Activated CD8-positive, alpha-beta memory T cell treated with anti-CD3 and anti-CD28 coated beads for 36 hours (primary cell): ENCODE data around the gene TMEM130. TPM values are rescaled to one million over a fixed set of nuclear protein-coding genes. Genes with fewer than 3 reads are reported as not detected.

ENCODE experiments used
- CTCF ChIA-PET: fragments of 350-600 bp; sonication (Branson Sonifier 250); formaldehyde crosslinking; loops from one replicate; lab custom pipeline; 2021; ENCODE audit warnings: antibody characterized with exemption; lab: Charles Lee
- POLR2A ChIA-PET: fragments of 350-600 bp; sonication (Branson Sonifier 250); formaldehyde crosslinking; loops from one replicate; lab custom pipeline; 2021; ENCODE audit warnings: antibody characterized with exemption; lab: Charles Lee
- total RNA-seq, 2 experiments: library from RNA; stranded (reverse); gene quantifications; one replicate each; pipeline ENCODE4 v1.2.3, GENCODE V29; 2021

The TMEM130 gene
- total RNA-seq, 2 experiments from 2014 or later, result not detected

GRCh38 chr7:98826811-98827231 lies 43.0 kb downstream of the TMEM130 start:
- ChIA-PET POLR2A (no interaction called here), CTCF (no interaction called here)

- POLR2A ChIA-PET, result no interaction called here
- CTCF ChIA-PET, result no interaction called here
Measured at GRCh38 chr7:98826387-98826786, 43.4 kb downstream of the TMEM130 start.

DNA sequence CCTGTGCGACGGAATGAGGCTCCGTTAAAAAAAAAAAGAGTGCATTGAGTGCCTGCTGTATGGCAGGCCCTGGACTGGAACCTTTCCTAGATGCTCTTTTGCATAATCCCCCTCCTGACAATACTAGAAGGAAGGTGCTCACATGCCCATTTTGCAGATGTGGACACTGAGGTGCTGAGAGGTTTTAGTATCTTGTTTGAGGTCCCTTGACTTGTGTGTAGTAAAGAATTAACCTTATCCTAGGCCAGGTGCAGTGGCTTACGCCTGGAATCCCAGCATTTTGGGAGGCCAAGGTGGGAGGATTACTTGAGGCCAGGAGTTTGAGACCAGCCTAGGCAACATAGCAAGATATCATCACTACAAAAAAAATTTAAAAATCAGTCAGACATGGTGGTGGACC lies 46.6 kb downstream of the TMEM130 start:
- POLR2A ChIA-PET, result no interaction called here
- CTCF ChIA-PET, result no interaction called here

- POLR2A ChIA-PET, result no interaction called here
- CTCF ChIA-PET, result no interaction called here
Measured at GRCh38 chr7:98821348-98821747, 48.5 kb downstream of the TMEM130 start.

GRCh38 chr7:98816967-98817710 lies 52.7 kb downstream of the TMEM130 start:
- CTCF ChIA-PET, result no interaction called here
- POLR2A ChIA-PET, result no interaction called here

GRCh38 chr7:98816241-98816640 lies 53.6 kb downstream of the TMEM130 start:
- ChIA-PET POLR2A (no interaction called here), CTCF (no interaction called here)

GRCh38 chr7:98815313-98815712 lies 54.5 kb downstream of the TMEM130 start:
- CTCF ChIA-PET, result no interaction called here
- POLR2A ChIA-PET, result no interaction called here

GRCh38 chr7:98811299-98811698 lies 58.5 kb downstream of the TMEM130 start:
- CTCF ChIA-PET, result no interaction called here
- POLR2A ChIA-PET, result no interaction called here

- ChIA-PET CTCF (interaction anchor here (0.5 to 2.2 kb wide), 3 partner anchors 14 to 304 kb away, joined by 3 to 4 read pairs (median 4); no protein-coding TSS in a partner anchor), POLR2A (no interaction called here)
Measured at GRCh38 chr7:98810153-98810802, 59.5 kb downstream of the TMEM130 start.

GRCh38 chr7:98808751-98809460 lies 60.9 kb downstream of the TMEM130 start:
- ChIA-PET POLR2A (interaction anchor here (0.6 kb wide), 1 partner anchor 9 kb away, joined by 5 read pairs; no protein-coding TSS in a partner anchor), CTCF (interaction anchor here (2.2 kb wide), 1 partner anchor 12 kb away, joined by 4 read pairs; no protein-coding TSS in a partner anchor)

GRCh38 chr7:98807068-98808048 lies 62.5 kb downstream of the TMEM130 start:
- ChIA-PET CTCF (no interaction called here), POLR2A (no interaction called here)

DNA sequence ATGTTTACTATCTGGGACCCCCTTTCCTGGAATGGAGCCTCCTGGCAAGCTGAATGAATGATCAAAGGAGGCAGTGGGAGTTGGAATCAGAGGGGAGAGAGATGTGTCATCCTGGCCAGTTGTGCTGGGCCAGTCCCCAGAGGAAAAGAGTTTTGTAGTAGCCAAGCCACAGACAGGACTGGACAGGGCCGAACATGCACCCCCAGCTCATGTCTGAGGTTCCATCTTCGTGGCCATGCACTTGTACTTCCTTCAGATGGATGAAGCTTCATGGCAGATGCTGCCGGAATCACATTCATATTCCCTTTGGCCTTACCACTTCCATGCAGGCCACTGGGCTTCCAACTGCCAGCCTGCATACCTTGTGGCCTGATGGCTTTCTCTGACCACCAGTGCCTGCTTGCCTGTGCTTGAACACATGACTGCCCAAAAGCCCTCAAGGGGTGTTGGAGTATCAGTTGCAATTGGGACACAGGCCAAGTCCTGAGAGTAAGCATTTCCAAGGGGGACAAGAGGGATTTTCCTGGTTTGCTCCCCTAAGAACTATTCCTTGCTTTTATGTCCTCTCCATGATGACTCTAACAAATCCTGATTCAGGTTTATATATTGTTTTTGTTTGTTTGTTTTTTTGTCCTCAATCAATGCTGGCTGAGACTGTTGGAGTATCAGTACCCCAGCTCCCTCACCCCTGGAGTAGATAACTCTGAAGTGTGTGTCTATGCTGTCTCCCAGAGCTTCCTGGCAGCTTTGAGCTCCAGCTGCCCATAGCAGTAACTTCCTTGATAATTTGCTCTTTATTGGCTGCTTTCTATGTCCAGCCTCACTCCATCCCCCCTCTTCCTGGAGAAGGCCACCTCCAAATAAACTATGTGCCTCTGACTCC lies 63.6 kb downstream of the TMEM130 start:
- POLR2A ChIA-PET, result no interaction called here
- CTCF ChIA-PET, result no interaction called here

DNA sequence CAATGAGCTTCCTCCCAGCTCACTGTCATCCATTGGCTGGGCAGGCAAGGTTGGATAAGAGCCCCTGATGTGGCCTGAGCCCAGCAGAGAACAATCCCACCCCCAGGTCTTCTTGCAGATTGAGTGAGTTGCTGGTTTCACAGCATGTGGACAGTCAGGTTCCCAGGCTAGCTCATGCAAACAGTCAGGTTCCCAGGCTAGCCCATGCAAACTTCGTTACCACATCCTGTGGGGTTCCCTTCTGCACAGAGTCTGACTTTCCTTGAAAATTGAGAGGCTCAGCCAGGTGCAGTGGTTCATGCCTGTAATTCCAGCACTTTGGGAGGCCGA lies 67.1 kb downstream of the TMEM130 start:
- ChIA-PET POLR2A (no interaction called here), CTCF (no interaction called here)

DNA sequence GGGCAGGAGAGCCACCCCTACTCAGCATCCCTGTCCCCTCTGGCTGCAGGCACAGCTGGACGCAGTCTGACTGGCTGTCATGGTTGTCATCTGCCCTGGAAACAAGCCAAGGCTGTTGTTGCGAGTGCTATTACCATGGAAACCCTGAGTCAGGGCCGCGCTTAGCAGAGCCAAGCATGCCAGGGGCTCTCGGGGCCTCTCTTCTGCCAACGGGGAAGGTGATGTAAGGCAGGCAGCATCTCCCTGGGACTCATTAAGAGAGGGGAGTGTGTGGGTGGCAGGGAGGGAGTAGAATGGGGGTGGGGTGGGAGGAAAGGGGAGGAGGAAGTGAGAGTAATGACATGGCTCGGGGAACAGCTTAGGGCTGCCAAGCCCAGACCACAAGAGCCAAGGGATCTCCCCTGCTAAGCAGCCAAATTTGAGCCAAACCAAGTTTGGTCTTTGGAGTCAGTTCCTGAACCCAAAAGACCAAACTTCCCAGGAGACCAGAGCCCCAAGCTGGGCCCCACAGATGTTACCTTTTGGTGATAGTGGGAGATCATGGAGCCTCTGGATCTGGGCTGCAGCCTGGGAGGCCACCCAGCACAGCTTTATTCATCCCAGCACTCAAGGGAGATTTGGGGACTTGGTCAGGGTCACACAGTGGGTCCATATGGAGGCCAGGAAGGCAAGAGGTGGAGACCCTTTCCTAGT lies 67.6 kb downstream of the TMEM130 start:
- CTCF ChIA-PET, result no interaction called here
- POLR2A ChIA-PET, result no interaction called here

DNA sequence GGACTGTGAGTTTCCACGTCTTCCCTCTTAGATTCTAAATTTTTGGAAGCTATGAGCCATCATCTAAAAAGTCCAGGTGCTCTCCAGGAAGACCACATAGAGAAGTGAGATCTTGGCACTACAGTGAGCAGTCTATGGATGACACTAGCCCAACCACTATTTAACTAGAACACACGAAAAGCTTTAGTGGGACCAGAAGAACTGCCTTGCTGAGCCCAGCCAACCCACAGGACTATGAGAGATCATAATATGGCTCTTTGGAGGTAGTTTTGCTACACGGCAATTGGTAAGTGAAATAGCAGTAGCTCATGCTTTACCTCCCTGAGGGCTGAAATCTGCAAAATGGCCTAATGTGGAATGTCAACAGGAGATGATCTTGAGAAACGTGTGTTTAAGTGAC lies 68.8 kb downstream of the TMEM130 start:
- POLR2A ChIA-PET, result no interaction called here
- CTCF ChIA-PET, result no interaction called here

DNA sequence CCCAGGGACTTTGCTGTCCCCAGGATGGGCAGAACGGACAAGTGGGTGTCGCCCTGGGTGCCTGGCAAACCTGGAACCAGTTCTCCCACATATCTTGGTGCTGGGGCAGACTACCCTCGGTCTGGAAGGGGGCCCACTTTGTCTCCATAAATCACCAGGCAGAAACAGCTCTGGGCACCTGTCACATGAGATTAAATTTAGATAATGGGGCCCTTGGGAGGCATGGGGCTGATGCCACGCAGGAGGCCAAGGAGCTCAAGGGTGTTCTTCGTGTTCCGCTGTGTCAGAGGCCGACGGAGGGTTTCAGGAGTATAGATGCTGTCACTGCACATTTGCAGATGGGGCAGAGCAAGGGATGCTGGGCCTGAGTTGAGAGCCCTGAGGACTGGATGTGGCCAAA lies 72.7 kb downstream of the TMEM130 start:
- CTCF ChIA-PET, result interaction anchor here (1.4 kb wide), 1 partner anchor 12 kb away, joined by 4 read pairs; no protein-coding TSS in a partner anchor
- POLR2A ChIA-PET, result no interaction called here
